SK-N-SH treated with all-trans-retinoic acid at 6 μM for 48 hours (cell line): Measurements from ENCODE around the gene EML6.

Experiments
- ATAC-seq: fragments of 200-7000 bp; cut with Tn5 transposase; 3 replicates; pipeline ENCODE4 v1.9.1; 2020; ENCODE audit warnings: mild to moderate bottlenecking, moderate library complexity
- ARNTL ChIP-seq: fragments of 450-650 bp; formaldehyde crosslinking; IDR thresholded peaks from 2 replicates; pipeline ENCODE4 v1.5.0; 2020; ENCODE audit warnings: low read depth, mild to moderate bottlenecking, moderate library complexity, borderline replicate concordance
- BACH2 ChIP-seq: fragments of 250-450 bp; sonication (Bioruptor Pico); IDR thresholded peaks from 2 replicates; pipeline ENCODE4 v1.9.0; 2021; ENCODE audit warnings: mild to moderate bottlenecking, borderline replicate concordance
- CSDC2 ChIP-seq: fragments of 250-450 bp; sonication (Bioruptor Pico); IDR thresholded peaks from 2 replicates; pipeline ENCODE4 v1.5.0; 2020; ENCODE audit warnings: mild to moderate bottlenecking, moderate library complexity
- CSRNP3 ChIP-seq: fragments of 250-450 bp; sonication (Bioruptor Pico); IDR thresholded peaks from 2 replicates; pipeline ENCODE4 v1.5.1; 2021; ENCODE audit warnings: mild to moderate bottlenecking, moderate library complexity
- ESRRG ChIP-seq: fragments of 250-450 bp; sonication (Bioruptor Pico); IDR thresholded peaks from 2 replicates; pipeline ENCODE4 v1.6.1; 2021; ENCODE audit warnings: mild to moderate bottlenecking
- GLIS3 ChIP-seq: fragments of 250-450 bp; sonication (Bioruptor Pico); IDR thresholded peaks from 2 replicates; pipeline ENCODE4 v1.5.0; 2020; ENCODE audit warnings: mild to moderate bottlenecking, moderate library complexity
- ISL1 ChIP-seq: fragments of 250-450 bp; sonication (Bioruptor Pico); IDR thresholded peaks from 2 replicates; pipeline ENCODE4 v2.1.2; 2022; ENCODE audit warnings: mild to moderate bottlenecking, moderate library complexity
- OSR1 ChIP-seq: fragments of 250-450 bp; sonication (Bioruptor Pico); IDR thresholded peaks from 2 replicates; pipeline ENCODE4 v1.8.0; 2022; ENCODE audit warnings: moderate library complexity, mild to moderate bottlenecking, inconsistent platforms
- PATZ1 ChIP-seq: fragments of 250-450 bp; sonication (Bioruptor Pico); IDR thresholded peaks from 2 replicates; pipeline ENCODE4 v1.8.0; 2020; ENCODE audit warnings: mild to moderate bottlenecking, moderate library complexity, borderline replicate concordance
- PPARA ChIP-seq: fragments of 250-450 bp; sonication (Bioruptor Pico); IDR thresholded peaks from 2 replicates; pipeline ENCODE4 v1.5.0; 2020; ENCODE audit warnings: mild to moderate bottlenecking, borderline replicate concordance
- RARB ChIP-seq: fragments of 250-450 bp; sonication (Bioruptor Pico); IDR thresholded peaks from 2 replicates; pipeline ENCODE4 v1.8.0; 2021; ENCODE audit warnings: mild to moderate bottlenecking, moderate library complexity
- SNAI2 ChIP-seq: fragments of 250-450 bp; sonication (Bioruptor Pico); IDR thresholded peaks from 2 replicates; pipeline ENCODE4 v1.5.0; 2020; ENCODE audit warnings: mild to moderate bottlenecking, moderate library complexity
- TCF4 ChIP-seq: fragments of 250-450 bp; sonication (Bioruptor Pico); IDR thresholded peaks from 2 replicates; pipeline ENCODE4 v1.8.0; 2021; ENCODE audit warnings: mild to moderate bottlenecking, moderate library complexity, borderline replicate concordance
- ZC3H10 ChIP-seq: fragments of 250-450 bp; sonication (Bioruptor Pico); IDR thresholded peaks from 2 replicates; pipeline ENCODE4 v1.5.1; 2021; ENCODE audit warnings: mild to moderate bottlenecking, moderate library complexity
- ZFP3 ChIP-seq: fragments of 250-450 bp; sonication (Bioruptor Pico); IDR thresholded peaks from 2 replicates; pipeline ENCODE4 v1.5.0; 2020; ENCODE audit warnings: mild to moderate bottlenecking, moderate library complexity
- ZNF565 ChIP-seq: fragments of 450-650 bp; formaldehyde crosslinking; conservative IDR thresholded peaks from 2 replicates; pipeline ENCODE4 v1.5.0; 2020; ENCODE audit warnings: low read depth, mild to moderate bottlenecking, moderate library complexity
- ZNF70 ChIP-seq: fragments of 450-650 bp; formaldehyde crosslinking; IDR thresholded peaks from 2 replicates; pipeline ENCODE4 v1.5.0; 2020; ENCODE audit warnings: mild to moderate bottlenecking, moderate library complexity
- TF ChIP-seq, protein P1 (sequence below): fragments of 250-450 bp; sonication (Bioruptor Pico); IDR thresholded peaks from 2 replicates; pipeline ENCODE4 v1.5.1; 2020; ENCODE audit warnings: low read depth, mild to moderate bottlenecking, moderate library complexity
- TF ChIP-seq, protein P2 (sequence below): fragments of 250-450 bp; sonication (Bioruptor Pico); IDR thresholded peaks from 2 replicates; pipeline ENCODE4 v1.5.0; 2020; ENCODE audit warnings: mild to moderate bottlenecking, moderate library complexity
- TF ChIP-seq, protein P3 (sequence below): fragments of 250-450 bp; sonication (Bioruptor Pico); IDR thresholded peaks from 2 replicates; pipeline ENCODE4 v1.8.0; 2021; ENCODE audit warnings: low read depth, mild to moderate bottlenecking, moderate library complexity, borderline replicate concordance

EML6 gene

DNA sequence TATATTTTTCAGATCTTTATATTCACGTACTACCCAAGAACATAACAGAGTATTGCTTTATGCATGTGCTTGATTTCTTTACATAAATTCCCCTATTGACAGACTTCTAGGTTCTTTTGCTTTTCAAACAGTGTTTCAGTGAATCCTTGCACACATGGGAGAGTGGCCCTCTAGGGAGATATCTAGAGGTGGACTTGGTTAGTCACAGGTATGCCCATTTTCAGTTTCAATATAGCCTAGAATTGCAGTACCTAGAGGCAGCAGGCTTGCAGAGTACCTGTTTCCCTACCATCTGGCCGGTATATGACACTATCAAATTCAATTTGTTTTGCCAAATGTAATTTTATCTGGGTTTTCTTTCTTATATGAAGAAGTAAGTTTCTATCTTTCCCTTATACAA is 36.8 kb downstream of the EML6 start:
- ATAC-seq, result no peak
- no peak for TF ChIP-seq CSRNP3 (CRISPR knock-in tag)
- no peak for TF ChIP-seq OSR1 (CRISPR knock-in tag)
- no peak for TF ChIP-seq TCF4 (CRISPR knock-in tag)
- TF ChIP-seq ZNF565 (CRISPR knock-in tag), result no peak
- no peak for TF ChIP-seq ZC3H10 (CRISPR knock-in tag)
- TF ChIP-seq, protein P1, sequence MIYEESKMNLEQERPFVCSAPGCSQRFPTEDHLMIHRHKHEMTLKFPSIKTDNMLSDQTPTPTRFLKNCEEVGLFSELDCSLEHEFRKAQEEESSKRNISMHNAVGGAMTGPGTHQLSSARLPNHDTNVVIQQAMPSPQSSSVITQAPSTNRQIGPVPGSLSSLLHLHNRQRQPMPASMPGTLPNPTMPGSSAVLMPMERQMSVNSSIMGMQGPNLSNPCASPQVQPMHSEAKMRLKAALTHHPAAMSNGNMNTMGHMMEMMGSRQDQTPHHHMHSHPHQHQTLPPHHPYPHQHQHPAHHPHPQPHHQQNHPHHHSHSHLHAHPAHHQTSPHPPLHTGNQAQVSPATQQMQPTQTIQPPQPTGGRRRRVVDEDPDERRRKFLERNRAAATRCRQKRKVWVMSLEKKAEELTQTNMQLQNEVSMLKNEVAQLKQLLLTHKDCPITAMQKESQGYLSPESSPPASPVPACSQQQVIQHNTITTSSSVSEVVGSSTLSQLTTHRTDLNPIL, result no peak
- TF ChIP-seq RARB (CRISPR knock-in tag), result no peak
- TF ChIP-seq ARNTL, result no peak
- TF ChIP-seq SNAI2 (CRISPR knock-in tag), result no peak
- TF ChIP-seq, all 23 proteins: peak for 0

DNA sequence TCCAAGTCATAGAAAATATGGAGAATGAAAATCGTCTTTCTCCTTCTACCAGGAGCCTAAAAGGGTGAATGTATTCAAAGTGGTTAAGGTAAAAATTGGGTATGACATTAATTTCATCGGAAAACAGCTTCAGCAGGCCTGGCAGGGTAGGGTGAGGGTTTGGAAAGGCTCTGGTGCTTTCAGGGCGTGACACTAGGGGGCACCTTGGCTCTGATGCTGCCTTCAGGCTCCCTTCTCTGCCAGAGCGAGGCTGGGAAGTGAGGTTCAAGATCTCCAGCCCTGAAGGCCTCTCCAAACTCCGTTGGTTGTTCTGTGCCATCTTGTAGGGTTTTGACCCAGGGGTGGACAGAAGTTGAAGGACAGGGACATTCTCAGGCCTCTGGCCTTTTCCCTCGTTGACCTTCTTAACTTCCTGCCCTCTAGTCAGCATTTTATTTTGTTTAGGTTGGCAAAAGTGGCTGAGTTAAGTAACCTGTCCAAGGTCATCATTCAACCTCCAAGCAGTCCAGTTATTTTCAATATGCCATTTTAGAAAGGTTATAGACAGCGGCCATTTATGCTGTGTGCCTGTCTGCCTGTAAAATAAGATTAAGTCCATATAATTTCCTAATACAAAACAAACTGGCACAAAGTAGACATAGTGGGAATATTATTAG is 40.3 kb downstream of the EML6 start:
- TF ChIP-seq ZNF565 (CRISPR knock-in tag), result no peak
- TF ChIP-seq, protein P2, sequence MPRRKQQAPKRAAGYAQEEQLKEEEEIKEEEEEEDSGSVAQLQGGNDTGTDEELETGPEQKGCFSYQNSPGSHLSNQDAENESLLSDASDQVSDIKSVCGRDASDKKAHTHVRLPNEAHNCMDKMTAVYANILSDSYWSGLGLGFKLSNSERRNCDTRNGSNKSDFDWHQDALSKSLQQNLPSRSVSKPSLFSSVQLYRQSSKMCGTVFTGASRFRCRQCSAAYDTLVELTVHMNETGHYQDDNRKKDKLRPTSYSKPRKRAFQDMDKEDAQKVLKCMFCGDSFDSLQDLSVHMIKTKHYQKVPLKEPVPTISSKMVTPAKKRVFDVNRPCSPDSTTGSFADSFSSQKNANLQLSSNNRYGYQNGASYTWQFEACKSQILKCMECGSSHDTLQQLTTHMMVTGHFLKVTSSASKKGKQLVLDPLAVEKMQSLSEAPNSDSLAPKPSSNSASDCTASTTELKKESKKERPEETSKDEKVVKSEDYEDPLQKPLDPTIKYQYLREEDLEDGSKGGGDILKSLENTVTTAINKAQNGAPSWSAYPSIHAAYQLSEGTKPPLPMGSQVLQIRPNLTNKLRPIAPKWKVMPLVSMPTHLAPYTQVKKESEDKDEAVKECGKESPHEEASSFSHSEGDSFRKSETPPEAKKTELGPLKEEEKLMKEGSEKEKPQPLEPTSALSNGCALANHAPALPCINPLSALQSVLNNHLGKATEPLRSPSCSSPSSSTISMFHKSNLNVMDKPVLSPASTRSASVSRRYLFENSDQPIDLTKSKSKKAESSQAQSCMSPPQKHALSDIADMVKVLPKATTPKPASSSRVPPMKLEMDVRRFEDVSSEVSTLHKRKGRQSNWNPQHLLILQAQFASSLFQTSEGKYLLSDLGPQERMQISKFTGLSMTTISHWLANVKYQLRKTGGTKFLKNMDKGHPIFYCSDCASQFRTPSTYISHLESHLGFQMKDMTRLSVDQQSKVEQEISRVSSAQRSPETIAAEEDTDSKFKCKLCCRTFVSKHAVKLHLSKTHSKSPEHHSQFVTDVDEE (CRISPR knock-in tag), result no peak
- TF ChIP-seq ARNTL, result no peak
- TF ChIP-seq GLIS3, result no peak
- TF ChIP-seq RARB (CRISPR knock-in tag), result no peak
- TF ChIP-seq ISL1, result no peak
- no peak for TF ChIP-seq CSDC2 (CRISPR knock-in tag)
- TF ChIP-seq SNAI2 (CRISPR knock-in tag), result no peak
- TF ChIP-seq, protein P1, result no peak
- TF ChIP-seq, protein P3, sequence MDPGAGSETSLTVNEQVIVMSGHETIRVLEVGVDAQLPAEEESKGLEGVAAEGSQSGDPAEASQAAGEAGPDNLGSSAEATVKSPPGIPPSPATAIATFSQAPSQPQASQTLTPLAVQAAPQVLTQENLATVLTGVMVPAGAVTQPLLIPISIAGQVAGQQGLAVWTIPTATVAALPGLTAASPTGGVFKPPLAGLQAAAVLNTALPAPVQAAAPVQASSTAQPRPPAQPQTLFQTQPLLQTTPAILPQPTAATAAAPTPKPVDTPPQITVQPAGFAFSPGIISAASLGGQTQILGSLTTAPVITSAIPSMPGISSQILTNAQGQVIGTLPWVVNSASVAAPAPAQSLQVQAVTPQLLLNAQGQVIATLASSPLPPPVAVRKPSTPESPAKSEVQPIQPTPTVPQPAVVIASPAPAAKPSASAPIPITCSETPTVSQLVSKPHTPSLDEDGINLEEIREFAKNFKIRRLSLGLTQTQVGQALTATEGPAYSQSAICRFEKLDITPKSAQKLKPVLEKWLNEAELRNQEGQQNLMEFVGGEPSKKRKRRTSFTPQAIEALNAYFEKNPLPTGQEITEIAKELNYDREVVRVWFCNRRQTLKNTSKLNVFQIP, result no peak
- TF ChIP-seq BACH2 (CRISPR knock-in tag), result no peak
- no peak for TF ChIP-seq ZC3H10 (CRISPR knock-in tag)
- no peak for TF ChIP-seq ESRRG (CRISPR knock-in tag)
- no peak for TF ChIP-seq ZFP3 (CRISPR knock-in tag)
- TF ChIP-seq ZNF70 (CRISPR knock-in tag), result no peak
- no peak for TF ChIP-seq TCF4 (CRISPR knock-in tag)
- TF ChIP-seq PPARA, result no peak
- TF ChIP-seq PATZ1 (CRISPR knock-in tag), result no peak
- peak; percentile 53; the same call in 1 of the 3 replicates for ATAC-seq

DNA sequence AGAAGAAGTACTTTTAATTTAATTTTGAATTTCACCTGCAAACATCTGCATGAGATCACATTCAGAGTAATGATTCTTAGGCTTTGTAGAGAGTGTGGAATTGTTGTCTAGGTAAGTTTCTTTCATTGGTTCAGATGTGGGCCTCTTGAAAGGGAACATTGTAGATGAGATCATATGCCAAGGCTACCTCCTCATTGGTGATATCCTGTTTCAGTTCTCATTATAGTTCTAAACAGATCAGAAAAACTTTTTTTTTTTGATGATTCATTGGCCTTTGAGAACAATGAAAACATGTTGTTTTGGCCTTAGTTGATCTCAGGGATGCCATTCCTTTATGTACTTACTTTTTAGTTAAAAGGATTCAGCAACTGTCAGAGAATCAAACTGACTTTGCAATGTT is 44.5 kb downstream of the EML6 start:
- ATAC-seq, result peak; percentile 70
- TF ChIP-seq ARNTL (no peak), PATZ1 (CRISPR knock-in tag) (no peak)
- TF ChIP-seq, protein P3, result no peak
- TF ChIP-seq, protein P2 (CRISPR knock-in tag), result no peak
